Tibial nerve (tissue), 4 donors: ENCODE results near the gene RPL18. TPM values are rescaled to one million over a fixed set of nuclear protein-coding genes. Genes with fewer than 3 reads are reported as not detected.

Source experiments
- DNase-seq, 2 donors: peaks; one replicate each; pipeline ENCODE4 v3.0.0-alpha.2; 2019; ENCODE audit warnings: low spot score in 2 of 2
- H3K27ac ChIP-seq, 4 donors: fragments of 200-600 bp; sonication (generic) in 3 of 4; one replicate each; pipeline ENCODE4 v1.5.1; 2017 to 2019; ENCODE audit warnings: mild to moderate bottlenecking in 1 of 4
- H3K27me3 ChIP-seq, 2 donors: fragments of 200-600 bp; sonication (generic) in 1 of 2; one replicate each; pipeline versions ENCODE4 v1.5.1 to v1.6.0; 2017 to 2019
- H3K36me3 ChIP-seq, 3 donors: fragments of 200-600 bp; sonication (generic); one replicate each; pipeline ENCODE4 v1.5.1; 2018 to 2019
- H3K4me1 ChIP-seq, 4 donors: fragments of 200-600 bp; sonication (generic) in 3 of 4; one replicate each; pipeline ENCODE4 v1.5.1; 2017 to 2019
- H3K4me3 ChIP-seq, 4 donors: fragments of 200-600 bp; sonication (generic) in 3 of 4; one replicate each; pipeline ENCODE4 v1.5.1; 2017 to 2019; ENCODE audit warnings: mild to moderate bottlenecking in 1 of 4, moderate library complexity in 1 of 4
- H3K9me3 ChIP-seq, 4 donors: fragments of 200-600 bp; sonication (generic) in 3 of 4; one replicate each; pipeline ENCODE4 v1.5.1; 2017 to 2019
- CTCF ChIP-seq, 5 experiments: fragments of 200-600 bp in 3 of 5; fragments of 450-650 bp in 2 of 5; sonication (generic) in 3 of 5; IDR thresholded peaks; one replicate each; pipeline ENCODE4 v1.5.1; 2016 to 2019; ENCODE audit warnings: antibody characterized with exemption in 5 of 5, mild to moderate bottlenecking in 3 of 5, moderate library complexity in 2 of 5
- EP300 ChIP-seq, 2 donors: sonication (generic); formaldehyde crosslinking; IDR thresholded peaks; one replicate each; pipeline ENCODE4 v1.6.1; 2017; ENCODE audit warnings: antibody characterized with exemption in 2 of 2, mild to moderate bottlenecking in 1 of 2
- POLR2A ChIP-seq, 2 donors: fragments of 450-650 bp; IDR thresholded peaks; one replicate each; pipeline ENCODE4 v1.6.1; 2017; ENCODE audit warnings: antibody characterized with exemption in 2 of 2, mild to moderate bottlenecking in 2 of 2, moderate library complexity in 2 of 2
- WGBS, 2 donors: methylation state at CpG; one replicate each; pipeline ENCODE4 v1.1.5; 2018; 5-methylcytosine and 5-hydroxymethylcytosine counted together
- total RNA-seq, 4 donors: library from RNA; depleted of rRNA; stranded (reverse); fragments of >200 nt; gene quantifications; one replicate each; pipeline ENCODE4 v1.1.0, GENCODE V29; 2016

The RPL18 gene
- total RNA-seq, 4 donors from 2014 or later = 2,253 to 3,141 (median 2,490) TPM

- Histone ChIP-seq H3K9me3 (no peaks in the 10 kb centered on the region), H3K27me3 (no peaks in the 10 kb centered on the region), H3K27ac (peak overlapping the region in 3 of 4 donors; percentile 35 to 81 (median 36)), H3K4me1 (peaks cover 0 to 75% (median 34%) of the 10 kb centered on the region in 4 donors), H3K4me3 (no peak overlapping the region), H3K36me3 (peaks cover 0 to 71% (median 0%) of the 10 kb centered on the region in 3 donors)
- no peak for DNase-seq
- TF ChIP-seq EP300 (IDR thresholded peaks at IDR 0.05) (peak in 1 of 2 donors; percentile 20), CTCF (IDR thresholded peaks at IDR 0.05) (no peak)
- 73 to 78% methylated on average over 31 to 33 of the region's 34 CpGs for WGBS, 2 donors
Measured at GRCh38 chr19:48628486-48629296, 9.7 kb upstream of the RPL18 start.

DNA sequence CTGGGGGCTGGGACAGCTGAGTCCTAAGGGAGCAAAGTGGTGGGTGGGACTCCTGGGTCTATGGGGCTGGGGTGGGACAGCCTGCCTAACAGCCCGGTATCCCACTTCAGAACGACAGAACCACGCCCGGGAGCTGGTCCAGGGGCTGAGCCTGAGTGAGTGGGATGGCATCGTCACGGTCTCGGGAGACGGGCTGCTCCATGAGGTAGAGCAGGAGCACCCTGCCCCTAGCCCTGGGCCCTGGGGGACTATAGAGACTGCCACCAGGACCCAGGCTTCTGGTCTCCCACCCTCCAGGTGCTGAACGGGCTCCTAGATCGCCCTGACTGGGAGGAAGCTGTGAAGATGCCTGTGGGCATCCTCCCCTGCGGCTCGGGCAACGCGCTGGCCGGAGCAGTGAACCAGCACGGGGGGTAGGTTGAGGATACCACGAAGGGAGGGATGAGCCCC lies 8.9 kb upstream of the RPL18 start:
- Histone ChIP-seq H3K4me3 (no peak overlapping the region), H3K27me3 (no peaks in the 10 kb centered on the region), H3K27ac (peak overlapping the region in 2 of 4 donors; percentile 62 to 81), H3K9me3 (no peaks in the 10 kb centered on the region), H3K36me3 (peaks cover 0 to 71% (median 0%) of the 10 kb centered on the region in 3 donors), H3K4me1 (peaks cover 0 to 75% (median 34%) of the 10 kb centered on the region in 4 donors)
- 73 to 88% methylated on average over 14 to 16 of the region's 17 CpGs for WGBS, 2 donors
- no peak for DNase-seq
- TF ChIP-seq CTCF (IDR thresholded peaks at IDR 0.05) (no peak), EP300 (IDR thresholded peaks at IDR 0.05) (no peak), POLR2A (IDR thresholded peaks at IDR 0.05) (no peak)

DNA sequence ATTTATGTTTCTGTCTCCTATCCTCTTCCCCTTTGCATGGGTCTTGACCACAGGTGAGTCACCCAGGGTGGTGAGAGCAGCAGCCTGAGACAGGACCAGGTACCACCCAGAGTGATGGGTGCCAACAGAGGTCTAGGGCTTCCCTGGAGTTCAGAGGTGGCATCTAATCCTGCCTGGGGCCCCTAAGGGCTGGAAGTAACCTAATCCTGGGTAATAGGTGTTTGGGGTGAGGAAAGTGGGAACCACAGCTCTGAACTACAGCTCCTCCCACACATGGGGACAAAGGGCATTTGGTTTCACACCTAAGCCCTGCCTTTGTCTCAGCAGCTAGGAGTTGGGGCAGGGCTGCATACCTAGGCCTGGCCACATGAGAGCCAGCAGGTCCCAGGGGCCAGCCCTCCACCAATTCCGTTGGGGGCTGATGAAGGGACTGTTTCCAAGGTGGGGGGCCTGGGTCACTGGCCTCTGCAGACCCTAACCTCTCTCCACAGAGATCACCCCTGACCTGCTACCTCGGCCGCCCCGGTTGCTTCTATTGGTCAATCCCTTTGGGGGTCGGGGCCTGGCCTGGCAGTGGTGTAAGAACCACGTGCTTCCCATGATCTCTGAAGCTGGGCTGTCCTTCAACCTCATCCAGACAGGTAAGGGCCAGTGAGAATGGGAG lies 8.4 kb upstream of the RPL18 start:
- H3K9me3 ChIP-seq = no peaks in the 10 kb centered on the region
- TF ChIP-seq CTCF (IDR thresholded peaks at IDR 0.05) = no peak
- TF ChIP-seq POLR2A (IDR thresholded peaks at IDR 0.05) = no peak
- no peak for TF ChIP-seq EP300 (IDR thresholded peaks at IDR 0.05)
- peaks cover 0 to 73% (median 29%) of the 10 kb centered on the region in 4 donors for H3K4me1 ChIP-seq
- no peak for DNase-seq
- WGBS, 2 donors = 61 to 78% methylated on average over 6 of the region's 6 CpGs
- peaks cover 0 to 68% (median 0%) of the 10 kb centered on the region in 3 donors for H3K36me3 ChIP-seq
- no peaks in the 10 kb centered on the region for H3K27me3 ChIP-seq
- H3K4me3 ChIP-seq = no peak overlapping the region
- H3K27ac ChIP-seq = peak overlapping the region in 2 of 4 donors; percentile 62 to 81

DNA sequence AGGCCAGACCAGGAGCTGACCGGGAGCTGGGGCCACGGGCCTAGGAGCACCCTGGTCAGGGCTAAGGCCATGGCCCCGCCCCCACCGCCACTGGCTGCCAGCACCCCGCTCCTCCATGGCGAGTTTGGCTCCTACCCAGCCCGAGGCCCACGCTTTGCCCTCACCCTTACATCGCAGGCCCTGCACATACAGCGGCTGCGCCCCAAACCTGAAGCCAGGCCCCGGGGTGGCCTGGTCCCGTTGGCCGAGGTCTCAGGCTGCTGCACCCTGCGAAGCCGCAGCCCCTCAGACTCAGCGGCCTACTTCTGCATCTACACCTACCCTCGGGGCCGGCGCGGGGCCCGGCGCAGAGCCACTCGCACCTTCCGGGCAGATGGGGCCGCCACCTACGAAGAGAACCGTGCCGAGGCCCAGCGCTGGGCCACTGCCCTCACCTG lies 6.9 kb upstream of the RPL18 start:
- H3K36me3 ChIP-seq = peaks cover 0 to 60% (median 0%) of the 10 kb centered on the region in 3 donors
- H3K4me1 ChIP-seq = peaks cover 0 to 68% (median 28%) of the 10 kb centered on the region in 4 donors
- DNase-seq = no peak
- 81 to 82% methylated on average over 21 to 30 of the region's 30 CpGs for WGBS, 2 donors
- peak overlapping the region in 2 of 4 donors; percentile 89 to 90 for H3K27ac ChIP-seq
- no peaks in the 10 kb centered on the region for H3K9me3 ChIP-seq
- H3K4me3 ChIP-seq = no peak overlapping the region
- H3K27me3 ChIP-seq = no peaks in the 10 kb centered on the region
- TF ChIP-seq CTCF (IDR thresholded peaks at IDR 0.05) = no peak
- TF ChIP-seq POLR2A (IDR thresholded peaks at IDR 0.05) = no peak
- no peak for TF ChIP-seq EP300 (IDR thresholded peaks at IDR 0.05)
